Adrenal gland (tissue), 5 donors: ENCODE data around the gene RPRD1B.

Experiments
- CTCF ChIP-seq, 6 experiments: fragments of 450-650 bp in 4 of 6; fragments of 200-600 bp in 2 of 6; sonication (generic) in 1 of 6; IDR thresholded peaks; 1 replicate in 5 of 6; 2 replicates in 1 of 6; pipeline versions ENCODE4 v1.5.1 to v1.8.0; 2016 to 2021; ENCODE audit warnings: antibody characterized with exemption in 6 of 6, mild to moderate bottlenecking in 2 of 6, moderate library complexity in 1 of 6
- POLR2A ChIP-seq, 2 donors: fragments of 450-650 bp; IDR thresholded peaks; one replicate each; pipeline ENCODE4 v1.6.1; 2017; ENCODE audit warnings: antibody characterized with exemption in 2 of 2, mild to moderate bottlenecking in 2 of 2, moderate library complexity in 1 of 2
- donor health status: DM: no; HTN: no; CAD: no.

DNA sequence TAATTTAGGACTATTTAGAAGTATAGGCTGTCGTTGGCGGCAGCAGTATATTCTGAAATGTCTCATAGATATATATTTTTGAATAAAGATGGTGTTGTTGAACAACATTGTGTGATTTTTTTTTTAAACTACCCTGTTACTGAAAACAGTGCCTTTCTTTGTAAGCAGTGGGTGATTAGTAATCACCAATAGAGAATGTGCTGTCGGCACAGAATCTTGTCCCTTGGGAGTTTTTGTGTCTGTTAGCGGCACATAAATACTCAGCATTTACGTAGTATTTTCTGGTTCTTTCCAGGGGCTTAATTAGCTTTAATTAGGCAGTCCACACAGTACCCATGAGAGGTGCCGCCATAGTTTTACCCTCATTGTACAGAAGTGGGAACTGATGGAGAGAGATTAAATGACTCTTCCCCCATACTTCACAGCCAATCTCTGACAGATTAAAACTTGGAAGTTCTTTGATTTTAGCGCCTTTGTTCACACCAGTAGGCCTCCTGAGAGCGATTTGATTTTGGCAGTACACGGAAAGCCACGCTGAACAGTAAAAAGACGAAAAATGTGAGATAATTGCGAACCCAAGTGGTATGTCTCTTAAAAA lies 58.8 kb downstream of the RPRD1B start:
- TF ChIP-seq CTCF (IDR thresholded peaks at IDR 0.05) (no peak), POLR2A (IDR thresholded peaks at IDR 0.05) (no peak)
